ENCODE data around the gene ZSCAN12. TPM values are rescaled to one million over a fixed set of nuclear protein-coding genes. Genes with fewer than 3 reads are reported as not detected.

The ZSCAN12 gene
- total RNA-seq, 1 experiment from 2014 or later, result 12.6 TPM

- Histone ChIP-seq H4K8ac (replicated peaks; ENCODE audit: insufficient read length, low read depth, low read length) (no peak overlapping the region), H4K5ac (ENCODE audit: insufficient read length, low read depth, low read length) (no peak overlapping the region), H2BK5ac (ENCODE audit: insufficient read length, low read length) (no peak overlapping the region), H3K23me2 (ENCODE audit: insufficient read length, low read depth, low read length, poor library complexity, severe bottlenecking) (peaks cover 11% of the 10 kb centered on the region), H3T11ph (ENCODE audit: low read length) (no peak overlapping the region), H3K4me1 (ENCODE audit: insufficient read depth, low read length) (peaks cover 5% of the 10 kb centered on the region; the same call in 1 of the 2 replicates), H3K4ac (ENCODE audit: low read depth, low read length) (no peak overlapping the region), H2BK120ac (ENCODE audit: low read depth, low read length, poor library complexity, severe bottlenecking) (no peak overlapping the region), H2AK5ac (ENCODE audit: insufficient read length, low read length) (no peak overlapping the region), H2BK15ac (ENCODE audit: low read depth, low read length) (no peak overlapping the region), H3K23ac (ENCODE audit: insufficient read length, low read depth, low read length) (no peak overlapping the region), H2AFZ (ENCODE audit: low read length) (no peak overlapping the region), H3K14ac (ENCODE audit: insufficient read depth, low read length) (no peak overlapping the region), H4K20me1 (ENCODE audit: control insufficient read depth, insufficient read depth, insufficient read length) (peaks cover 2% of the 10 kb centered on the region), H3K18ac (ENCODE audit: insufficient read length, low read depth, low read length) (no peak overlapping the region), H3K56ac (ENCODE audit: insufficient read length, low read depth, low read length) (no peak overlapping the region), H3K9ac (ENCODE audit: extremely low read depth, insufficient read length, low read length) (no peak overlapping the region), H4K91ac (ENCODE audit: insufficient read length, low read depth, low read length) (no peak overlapping the region), H3K79me2 (ENCODE audit: insufficient read depth, low read length) (peaks cover 3% of the 10 kb centered on the region; the same call in 1 of the 2 replicates), H2BK12ac (ENCODE audit: insufficient read length, low read depth, low read length) (no peak overlapping the region), H3K27me3 (ENCODE audit: insufficient read depth, low read length) (no peaks in the 10 kb centered on the region), H3K27ac (ENCODE audit: insufficient read length, low read depth, low read length) (no peak overlapping the region), H3K79me1 (ENCODE audit: insufficient read depth, low read depth, low read length, poor library complexity, severe bottlenecking) (peaks cover 6% of the 10 kb centered on the region), H3K9me3 (ENCODE audit: control insufficient read depth, low read depth, low read length) (no peaks in the 10 kb centered on the region), H2BK20ac (ENCODE audit: low read depth, low read length, poor library complexity, severe bottlenecking) (no peak overlapping the region), H3K4me2 (ENCODE audit: insufficient read depth, insufficient read length, low read length) (no peak overlapping the region)
- Mint-ChIP-seq H3K36me3 (ENCODE audit: insufficient read depth in 1 of 3, low read depth in 3 of 3) (peaks cover 15 to 28% (median 26%) of the 10 kb centered on the region in 3 experiments), H3K9me3 (peaks cover 7 to 8% of the 10 kb centered on the region in 2 experiments), H3K27ac (no peak overlapping the region), H3K27me3 (ENCODE audit: low read depth) (no peaks in the 10 kb centered on the region), H3K4me3 (no peak overlapping the region), H3K4me1 (peaks cover 26 to 29% of the 10 kb centered on the region in 2 experiments)
- TF ChIP-seq, protein P1, sequence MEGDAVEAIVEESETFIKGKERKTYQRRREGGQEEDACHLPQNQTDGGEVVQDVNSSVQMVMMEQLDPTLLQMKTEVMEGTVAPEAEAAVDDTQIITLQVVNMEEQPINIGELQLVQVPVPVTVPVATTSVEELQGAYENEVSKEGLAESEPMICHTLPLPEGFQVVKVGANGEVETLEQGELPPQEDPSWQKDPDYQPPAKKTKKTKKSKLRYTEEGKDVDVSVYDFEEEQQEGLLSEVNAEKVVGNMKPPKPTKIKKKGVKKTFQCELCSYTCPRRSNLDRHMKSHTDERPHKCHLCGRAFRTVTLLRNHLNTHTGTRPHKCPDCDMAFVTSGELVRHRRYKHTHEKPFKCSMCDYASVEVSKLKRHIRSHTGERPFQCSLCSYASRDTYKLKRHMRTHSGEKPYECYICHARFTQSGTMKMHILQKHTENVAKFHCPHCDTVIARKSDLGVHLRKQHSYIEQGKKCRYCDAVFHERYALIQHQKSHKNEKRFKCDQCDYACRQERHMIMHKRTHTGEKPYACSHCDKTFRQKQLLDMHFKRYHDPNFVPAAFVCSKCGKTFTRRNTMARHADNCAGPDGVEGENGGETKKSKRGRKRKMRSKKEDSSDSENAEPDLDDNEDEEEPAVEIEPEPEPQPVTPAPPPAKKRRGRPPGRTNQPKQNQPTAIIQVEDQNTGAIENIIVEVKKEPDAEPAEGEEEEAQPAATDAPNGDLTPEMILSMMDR (conservative IDR thresholded peaks at IDR 0.05), result no peak
- no peak for DNase-seq
- no CpG with 5 or more reads among the region's 3 CpGs for WGBS (ENCODE audit: extremely low coverage, insufficient read length, low lambda C conversion rate)
Observed at GRCh38 chr6:28353356-28353755, 46.2 kb downstream of the ZSCAN12 start.

Data from H9 (cell line).